ENCODE measurements around the gene GREM2. TPM values are rescaled to one million over a fixed set of nuclear protein-coding genes. Genes with fewer than 3 reads are reported as not detected.

The GREM2 gene
- total RNA-seq, 1 donor from 2014 or later: 3.7 TPM

GRCh38 chr1:240571782-240572181, 40.2 kb downstream of the GREM2 start:
- Mint-ChIP-seq H3K9me3 (ENCODE audit: unreplicated experiment) (no peaks in the 10 kb centered on the region), H3K36me3 (ENCODE audit: unreplicated experiment) (no peaks in the 10 kb centered on the region), H3K4me1 (ENCODE audit: low read depth, unreplicated experiment) (peaks cover 10% of the 10 kb centered on the region), H3K4me3 (ENCODE audit: unreplicated experiment) (no peak overlapping the region), H3K27me3 (ENCODE audit: unreplicated experiment) (no peaks in the 10 kb centered on the region), H3K27ac (ENCODE audit: unreplicated experiment) (no peak overlapping the region)
- TF ChIP-seq, protein P1, sequence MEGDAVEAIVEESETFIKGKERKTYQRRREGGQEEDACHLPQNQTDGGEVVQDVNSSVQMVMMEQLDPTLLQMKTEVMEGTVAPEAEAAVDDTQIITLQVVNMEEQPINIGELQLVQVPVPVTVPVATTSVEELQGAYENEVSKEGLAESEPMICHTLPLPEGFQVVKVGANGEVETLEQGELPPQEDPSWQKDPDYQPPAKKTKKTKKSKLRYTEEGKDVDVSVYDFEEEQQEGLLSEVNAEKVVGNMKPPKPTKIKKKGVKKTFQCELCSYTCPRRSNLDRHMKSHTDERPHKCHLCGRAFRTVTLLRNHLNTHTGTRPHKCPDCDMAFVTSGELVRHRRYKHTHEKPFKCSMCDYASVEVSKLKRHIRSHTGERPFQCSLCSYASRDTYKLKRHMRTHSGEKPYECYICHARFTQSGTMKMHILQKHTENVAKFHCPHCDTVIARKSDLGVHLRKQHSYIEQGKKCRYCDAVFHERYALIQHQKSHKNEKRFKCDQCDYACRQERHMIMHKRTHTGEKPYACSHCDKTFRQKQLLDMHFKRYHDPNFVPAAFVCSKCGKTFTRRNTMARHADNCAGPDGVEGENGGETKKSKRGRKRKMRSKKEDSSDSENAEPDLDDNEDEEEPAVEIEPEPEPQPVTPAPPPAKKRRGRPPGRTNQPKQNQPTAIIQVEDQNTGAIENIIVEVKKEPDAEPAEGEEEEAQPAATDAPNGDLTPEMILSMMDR (IDR thresholded peaks at IDR 0.05; ENCODE audit: partially characterized antibody, unreplicated experiment): no peak
- DNase-seq: no peak

DNA sequence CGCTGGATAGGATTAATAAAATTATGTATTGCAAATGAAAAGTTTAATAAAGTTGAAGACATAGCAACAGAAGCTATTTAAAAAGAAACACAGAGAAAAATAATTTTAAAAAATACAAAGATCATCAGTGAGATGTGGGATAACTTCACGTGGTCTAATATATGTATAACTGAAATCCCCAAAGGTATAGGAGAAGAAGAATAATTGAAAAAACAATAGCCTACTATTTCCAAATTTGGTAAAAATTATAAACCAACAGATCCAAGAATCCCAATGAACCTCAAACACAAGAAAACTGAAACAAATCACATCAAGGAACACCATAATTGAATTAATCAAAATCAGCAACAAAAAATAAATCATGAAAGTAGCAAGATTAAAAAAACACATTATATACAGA, 44.9 kb downstream of the GREM2 start:
- Mint-ChIP-seq H3K27ac (ENCODE audit: unreplicated experiment) (no peak overlapping the region), H3K9me3 (ENCODE audit: unreplicated experiment) (no peaks in the 10 kb centered on the region)
- TF ChIP-seq, protein P1 (IDR thresholded peaks at IDR 0.05; ENCODE audit: partially characterized antibody, unreplicated experiment): no peak

GRCh38 chr1:240562779-240563178, 49.2 kb downstream of the GREM2 start:
- Mint-ChIP-seq H3K9me3 (ENCODE audit: unreplicated experiment) (no peaks in the 10 kb centered on the region), H3K36me3 (ENCODE audit: unreplicated experiment) (no peaks in the 10 kb centered on the region), H3K27ac (ENCODE audit: unreplicated experiment) (no peak overlapping the region), H3K4me3 (ENCODE audit: unreplicated experiment) (no peak overlapping the region), H3K27me3 (ENCODE audit: unreplicated experiment) (peaks cover 2% of the 10 kb centered on the region), H3K4me1 (ENCODE audit: low read depth, unreplicated experiment) (peaks cover 6% of the 10 kb centered on the region)
- no peak for DNase-seq
- TF ChIP-seq, protein P1 (IDR thresholded peaks at IDR 0.05; ENCODE audit: partially characterized antibody, unreplicated experiment): no peak

More for the DNA sequence above, 44.9 kb downstream of the GREM2 start:
- Mint-ChIP-seq H3K27me3 (ENCODE audit: unreplicated experiment) (peaks cover under 1% of the 10 kb centered on the region), H3K36me3 (ENCODE audit: unreplicated experiment) (no peaks in the 10 kb centered on the region), H3K4me3 (ENCODE audit: unreplicated experiment) (no peak overlapping the region), H3K4me1 (ENCODE audit: low read depth, unreplicated experiment) (peaks cover under 1% of the 10 kb centered on the region)
- no peak for DNase-seq

DNA sequence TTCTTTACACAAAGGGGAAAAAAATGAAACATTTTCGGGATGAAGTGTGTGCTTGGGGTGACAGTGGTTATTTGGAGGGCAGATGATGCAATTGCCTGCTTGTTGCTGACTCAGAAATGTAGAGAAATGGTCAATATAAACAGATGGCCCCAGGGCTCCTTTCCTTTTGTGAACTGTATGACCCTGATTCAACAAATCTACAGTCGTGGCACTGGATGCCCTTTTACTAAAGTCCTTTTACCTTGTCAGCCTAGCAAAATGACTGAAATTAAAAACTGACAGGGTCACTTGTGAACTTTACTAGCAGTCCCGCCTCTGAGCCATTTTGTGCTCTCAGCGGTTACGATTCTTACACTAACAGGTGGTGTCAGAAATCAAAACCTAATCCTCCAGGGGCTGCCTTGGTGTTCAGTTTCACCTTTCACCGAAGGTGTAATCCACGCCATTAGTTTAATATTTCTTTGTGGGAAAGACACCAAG, 49.8 kb downstream of the GREM2 start:
- Mint-ChIP-seq H3K27me3 (ENCODE audit: unreplicated experiment) (peaks cover 2% of the 10 kb centered on the region), H3K4me1 (ENCODE audit: low read depth, unreplicated experiment) (peaks cover 6% of the 10 kb centered on the region), H3K9me3 (ENCODE audit: unreplicated experiment) (peaks cover 2% of the 10 kb centered on the region), H3K4me3 (ENCODE audit: unreplicated experiment) (no peak overlapping the region), H3K27ac (ENCODE audit: unreplicated experiment) (no peak overlapping the region), H3K36me3 (ENCODE audit: unreplicated experiment) (no peaks in the 10 kb centered on the region)
- TF ChIP-seq, protein P1 (IDR thresholded peaks at IDR 0.05; ENCODE audit: partially characterized antibody, unreplicated experiment): no peak
- DNase-seq: peak; percentile 24

- Mint-ChIP-seq H3K36me3 (ENCODE audit: unreplicated experiment) (no peaks in the 10 kb centered on the region), H3K4me1 (ENCODE audit: low read depth, unreplicated experiment) (peaks cover 14% of the 10 kb centered on the region), H3K9me3 (ENCODE audit: unreplicated experiment) (peaks cover 2% of the 10 kb centered on the region), H3K27me3 (ENCODE audit: unreplicated experiment) (peaks cover 3% of the 10 kb centered on the region), H3K4me3 (ENCODE audit: unreplicated experiment) (no peak overlapping the region), H3K27ac (ENCODE audit: unreplicated experiment) (no peak overlapping the region)
- DNase-seq: no peak
- TF ChIP-seq, protein P1 (IDR thresholded peaks at IDR 0.05; ENCODE audit: partially characterized antibody, unreplicated experiment): no peak
These were observed 52.2 kb downstream of the GREM2 start for GRCh38 chr1:240559781-240560180.

All from glutamatergic neuron (in vitro differentiated cells).